GM20000 (cell line): ENCODE results near the gene PTPRN2.

Experiments used
- DNase-seq: peaks from one replicate; pipeline ENCODE4 v3.0.0; 2012; ENCODE audit warnings: low spot score
- CTCF ChIP-seq: IDR thresholded peaks from 2 replicates; pipeline ENCODE4 v1.5.1; 2012; ENCODE audit warnings: mild to moderate bottlenecking, control low read depth; ENCODE audit errors: extremely low read depth, missing control alignments

PTPRN2 gene

GRCh38 chr7:157832006-157832405, 755.6 kb downstream of the PTPRN2 start:
- no peak for TF ChIP-seq CTCF

GRCh38 chr7:157831143-157831905, 756.3 kb downstream of the PTPRN2 start:
- no peak for DNase-seq
- TF ChIP-seq CTCF, result no peak

More at GRCh38 chr7:157832006-157832405, 755.6 kb downstream of the PTPRN2 start:
- no peak for DNase-seq

GRCh38 chr7:157830331-157830730, 757.3 kb downstream of the PTPRN2 start:
- no peak for DNase-seq
- no peak for TF ChIP-seq CTCF

GRCh38 chr7:157829491-157829890, 758.1 kb downstream of the PTPRN2 start:
- DNase-seq, result no peak
- TF ChIP-seq CTCF, result no peak

- no peak for TF ChIP-seq CTCF
- no peak for DNase-seq
Observed at GRCh38 chr7:157828881-157829280, 758.7 kb downstream of the PTPRN2 start.

- no peak for DNase-seq
- TF ChIP-seq CTCF, result no peak
Observed at GRCh38 chr7:157828190-157828589, 759.4 kb downstream of the PTPRN2 start.

GRCh38 chr7:157827863-157828160, 759.8 kb downstream of the PTPRN2 start:
- TF ChIP-seq CTCF, result no peak
- DNase-seq, result no peak
